HG02571 (cell line): Measurements from ENCODE around the gene YTHDF2.
"Not testable (repeated sequence)": the region's sequence is repeated elsewhere in the genome, so short reads cannot be mapped to it uniquely, and the experiment has no call there.

Source experiments
- ATAC-seq: cut with Tn5 transposase; IDR thresholded peaks from one replicate; pipeline ENCODE4 v1.9.1; 2021; ENCODE audit warnings: mild to moderate bottlenecking, moderate library complexity; ENCODE audit not compliant: unreplicated experiment

Gene YTHDF2

GRCh38 chr1:28758420-28758819, 21.7 kb downstream of the YTHDF2 start:
- no peak for ATAC-seq

- ATAC-seq: no peak
Observed at GRCh38 chr1:28759257-28759656, 22.5 kb downstream of the YTHDF2 start.

- no peak for ATAC-seq
Observed at GRCh38 chr1:28761189-28761588, 24.4 kb downstream of the YTHDF2 start.

GRCh38 chr1:28766532-28767183, 29.9 kb downstream of the YTHDF2 start:
- no peak for ATAC-seq

GRCh38 chr1:28770601-28771165, 33.9 kb downstream of the YTHDF2 start:
- no peak for ATAC-seq

GRCh38 chr1:28771921-28772320, 35.2 kb downstream of the YTHDF2 start:
- ATAC-seq: not testable (repeated sequence)

- no peak for ATAC-seq
Observed at GRCh38 chr1:28773105-28773504, 36.4 kb downstream of the YTHDF2 start.

GRCh38 chr1:28775121-28775942, 38.6 kb downstream of the YTHDF2 start:
- no peak for ATAC-seq

- ATAC-seq: no peak
Observed at GRCh38 chr1:28776341-28776740, 39.6 kb downstream of the YTHDF2 start.

GRCh38 chr1:28778021-28778420, 41.3 kb downstream of the YTHDF2 start:
- ATAC-seq: no peak

GRCh38 chr1:28779751-28780408, 43.1 kb downstream of the YTHDF2 start:
- ATAC-seq: no peak

GRCh38 chr1:28781305-28781704, 44.6 kb downstream of the YTHDF2 start:
- ATAC-seq: no peak

- no peak for ATAC-seq
Observed at GRCh38 chr1:28782011-28782410, 45.3 kb downstream of the YTHDF2 start.

- ATAC-seq: no peak
Observed at GRCh38 chr1:28783363-28783762, 46.6 kb downstream of the YTHDF2 start.

- no peak for ATAC-seq
Observed at GRCh38 chr1:28789412-28789811, 52.7 kb downstream of the YTHDF2 start.

GRCh38 chr1:28789816-28790215, 53.1 kb downstream of the YTHDF2 start:
- ATAC-seq: no peak

- no peak for ATAC-seq
Observed at GRCh38 chr1:28790377-28791035, 53.8 kb downstream of the YTHDF2 start.

- ATAC-seq: not testable (repeated sequence)
Observed at GRCh38 chr1:28791929-28792328, 55.2 kb downstream of the YTHDF2 start.

- no peak for ATAC-seq
Observed at GRCh38 chr1:28792644-28793121, 55.9 kb downstream of the YTHDF2 start.

- ATAC-seq: not testable (repeated sequence)
Observed at GRCh38 chr1:28794582-28794981, 57.8 kb downstream of the YTHDF2 start.
